Fibroblast of skin of right biceps (primary cell): ENCODE measurements around the gene PLEKHG3.
"Not testable (repeated sequence)": the region's sequence is repeated elsewhere in the genome, so short reads cannot be mapped to it uniquely, and the experiment has no call there.

Source experiments
- DNase-seq: peaks from one replicate; pipeline ENCODE4 v3.0.0-alpha.2; 2013

Gene PLEKHG3

DNA sequence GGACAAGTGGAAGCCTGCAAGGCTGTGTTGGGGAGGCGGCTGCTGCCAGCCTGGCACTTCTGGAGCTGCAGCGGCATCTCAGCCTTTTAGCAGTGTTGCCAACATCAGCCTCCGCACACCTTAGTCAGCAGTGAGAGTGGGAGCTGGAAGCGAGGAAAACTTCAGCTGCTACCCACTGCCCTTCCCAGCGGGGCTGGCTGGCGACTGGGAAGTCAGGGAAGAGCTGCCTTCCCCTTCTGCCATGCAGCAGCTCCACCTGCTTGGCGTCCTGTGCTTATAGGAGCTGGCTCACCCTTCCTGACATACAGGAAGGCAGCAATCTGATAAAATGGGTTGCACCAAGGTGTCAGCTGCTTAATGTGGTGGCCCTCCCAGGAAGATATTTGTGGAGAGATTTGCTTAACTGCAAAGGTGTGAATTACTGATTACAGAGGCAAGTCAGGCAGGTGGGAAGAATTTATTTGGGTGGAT, 15.4 kb upstream of the PLEKHG3 start:
- no peak for DNase-seq

DNA sequence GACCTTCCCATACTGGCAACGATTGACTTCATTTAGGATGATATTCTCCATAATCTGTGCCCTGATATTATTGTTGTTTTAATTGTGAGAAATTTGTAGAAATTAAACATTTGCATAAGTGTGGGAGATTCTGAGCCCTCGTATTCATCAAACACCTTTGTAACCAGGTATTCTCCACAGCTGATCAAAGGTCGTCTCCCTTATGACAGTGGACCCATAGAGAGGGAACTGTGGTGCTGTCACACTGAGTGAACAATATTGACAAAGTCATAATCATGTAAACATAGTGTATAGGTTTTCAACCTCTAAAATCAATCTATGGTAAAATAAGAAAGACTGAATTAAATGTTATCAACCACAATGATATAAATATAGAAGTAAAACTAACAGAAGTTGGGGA, 14.9 kb upstream of the PLEKHG3 start:
- no peak for DNase-seq

DNA sequence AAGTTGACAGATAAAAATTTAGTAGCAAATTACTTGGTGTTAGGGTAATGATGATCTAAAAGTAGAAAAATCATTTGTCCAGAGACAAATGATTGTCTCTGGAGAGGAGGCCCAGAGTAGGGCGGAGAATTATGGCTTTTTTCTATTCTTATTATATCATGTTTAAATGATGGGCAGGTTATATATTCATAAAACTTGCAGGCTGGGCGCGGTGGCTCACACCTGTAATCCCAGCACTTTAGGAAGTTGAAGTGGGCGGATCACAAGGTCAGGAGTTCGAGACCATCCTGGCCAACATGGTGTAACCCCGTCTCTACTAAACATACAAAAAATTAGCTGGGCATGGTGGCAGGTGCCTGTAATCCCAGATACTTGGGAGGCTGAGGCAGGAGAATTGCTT, 13.6 kb upstream of the PLEKHG3 start:
- DNase-seq, result not testable (repeated sequence)

DNA sequence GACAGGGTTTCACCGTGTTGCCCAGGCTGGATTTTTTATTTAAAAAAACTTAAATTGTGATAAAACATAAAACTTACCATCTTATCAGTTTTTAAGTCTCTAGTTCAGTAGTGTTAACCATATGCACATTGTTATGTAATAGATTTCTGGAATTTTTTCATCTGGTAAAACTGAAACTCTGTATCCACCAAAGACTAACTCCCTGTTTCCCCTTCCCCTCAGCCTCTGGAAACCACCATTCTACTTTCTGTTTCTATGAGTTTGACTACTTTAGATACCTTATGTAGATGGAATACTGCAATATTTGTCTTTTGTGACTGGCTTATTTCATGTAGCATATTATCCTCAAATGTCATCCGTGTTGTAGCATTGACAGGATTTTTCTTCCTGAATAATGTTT, 12.8 kb upstream of the PLEKHG3 start:
- DNase-seq, result no peak

DNA sequence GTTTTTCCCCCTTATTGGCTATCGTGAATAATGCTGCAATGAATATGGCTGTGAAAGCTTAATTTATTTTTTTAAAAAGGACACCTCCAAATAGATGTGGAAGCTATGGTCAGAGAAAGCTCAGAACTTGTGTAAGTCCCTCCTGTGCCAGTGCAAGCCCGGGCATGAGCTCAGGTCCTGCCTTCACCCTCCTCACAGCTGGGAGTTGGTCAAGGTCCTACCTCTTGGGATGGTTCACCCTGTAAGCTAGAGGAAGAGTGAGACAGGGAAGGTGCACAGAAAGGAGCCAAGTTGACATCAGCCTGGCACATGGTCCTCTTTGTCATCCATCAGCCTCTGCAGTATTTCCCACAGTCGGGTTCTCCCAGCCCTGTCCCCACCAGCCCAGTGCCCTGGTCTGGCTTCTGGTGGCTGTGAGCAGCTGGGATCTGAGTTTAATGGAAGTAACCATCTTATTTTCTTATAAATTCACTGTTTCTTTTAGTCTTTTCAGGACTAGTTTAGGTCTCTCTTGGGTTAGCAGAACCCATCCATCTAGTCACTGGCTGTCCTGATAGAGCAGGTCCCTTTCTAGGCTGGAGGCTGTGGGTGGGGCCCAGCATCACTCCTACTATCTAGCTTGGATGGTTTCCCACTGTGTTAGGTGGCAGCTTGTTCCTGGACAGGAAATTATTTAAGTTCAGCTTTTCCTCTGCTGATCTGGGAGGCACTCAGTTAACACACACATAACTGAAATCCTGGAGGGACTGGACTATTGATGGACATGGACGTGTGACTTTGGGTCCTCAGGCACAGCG, 11.8 kb upstream of the PLEKHG3 start:
- DNase-seq, result no peak

DNA sequence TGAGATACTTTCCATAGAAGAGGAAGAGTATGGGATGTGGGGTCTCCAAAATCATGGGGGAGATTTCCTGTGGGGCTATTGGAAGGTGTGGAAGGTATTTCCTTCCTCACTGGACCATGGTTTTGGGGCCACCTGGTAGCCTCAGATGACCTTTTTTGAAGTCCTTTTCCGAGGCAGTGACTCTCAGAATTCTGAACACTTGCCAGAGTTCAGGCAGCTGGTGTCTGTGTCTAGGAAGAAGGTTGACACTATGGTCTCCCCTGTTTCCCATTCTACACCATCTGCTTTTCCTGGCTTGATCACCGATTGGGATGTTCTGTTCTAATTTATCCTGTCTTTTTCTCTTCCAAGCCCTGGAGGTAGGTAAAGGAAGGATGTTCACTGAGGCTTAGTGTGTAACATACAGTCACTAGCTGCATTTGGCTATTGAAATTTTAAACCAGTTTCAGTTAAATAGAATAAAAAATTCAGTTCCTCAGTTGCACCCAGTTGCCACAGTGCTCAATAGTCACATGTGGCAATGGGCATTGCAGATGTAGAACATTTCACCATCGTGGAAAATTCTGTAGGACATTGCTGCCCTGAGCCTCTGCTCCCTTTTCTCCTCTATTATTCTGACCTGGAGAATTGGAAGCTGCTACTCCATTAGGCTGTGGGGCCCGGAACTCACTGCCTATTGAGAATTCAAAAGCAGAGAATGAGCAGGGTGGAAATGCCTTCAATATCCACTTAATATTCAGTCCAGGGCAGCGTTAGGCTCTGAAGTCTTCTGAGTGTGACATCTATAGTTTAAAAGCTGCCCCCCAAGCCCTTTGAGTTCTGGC, 11.0 kb upstream of the PLEKHG3 start:
- no peak for DNase-seq

DNA sequence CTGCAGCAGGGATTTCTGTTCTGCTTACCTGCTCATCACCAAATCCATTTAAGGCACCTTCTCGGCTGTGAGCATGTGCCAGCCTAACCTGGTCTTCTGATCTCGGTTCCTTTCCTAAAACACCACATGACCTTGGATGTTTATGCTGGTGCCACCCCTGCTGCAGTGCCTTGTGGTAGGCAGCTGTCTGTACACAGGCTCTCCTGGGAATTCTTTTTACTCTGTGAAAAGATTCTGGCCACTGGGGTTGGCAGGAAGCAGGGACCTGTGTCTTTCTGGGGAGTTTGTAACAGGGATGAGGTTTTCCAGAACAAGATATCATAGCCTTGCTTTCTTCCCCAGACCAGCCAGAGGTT, 10.4 kb upstream of the PLEKHG3 start:
- DNase-seq, result no peak

DNA sequence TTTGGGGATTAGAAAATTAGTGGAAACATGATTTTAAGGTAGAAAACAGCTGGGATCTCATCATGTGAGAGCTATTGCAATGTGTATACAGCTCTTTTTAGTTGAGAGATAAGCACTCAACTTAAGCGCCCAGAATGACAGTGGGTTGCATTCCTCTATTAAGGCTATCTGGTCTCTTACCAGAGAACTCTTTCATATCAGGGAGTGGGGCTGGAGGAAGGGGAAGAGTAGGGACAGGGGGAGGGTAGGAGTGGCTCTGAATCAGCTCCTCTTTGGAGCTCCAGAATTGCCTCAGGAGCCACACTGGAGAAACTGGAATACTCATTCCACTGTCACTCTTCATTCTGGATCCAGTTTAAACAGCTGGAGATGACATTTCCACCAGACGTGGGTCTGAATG, 9.2 kb upstream of the PLEKHG3 start:
- DNase-seq, result no peak

DNA sequence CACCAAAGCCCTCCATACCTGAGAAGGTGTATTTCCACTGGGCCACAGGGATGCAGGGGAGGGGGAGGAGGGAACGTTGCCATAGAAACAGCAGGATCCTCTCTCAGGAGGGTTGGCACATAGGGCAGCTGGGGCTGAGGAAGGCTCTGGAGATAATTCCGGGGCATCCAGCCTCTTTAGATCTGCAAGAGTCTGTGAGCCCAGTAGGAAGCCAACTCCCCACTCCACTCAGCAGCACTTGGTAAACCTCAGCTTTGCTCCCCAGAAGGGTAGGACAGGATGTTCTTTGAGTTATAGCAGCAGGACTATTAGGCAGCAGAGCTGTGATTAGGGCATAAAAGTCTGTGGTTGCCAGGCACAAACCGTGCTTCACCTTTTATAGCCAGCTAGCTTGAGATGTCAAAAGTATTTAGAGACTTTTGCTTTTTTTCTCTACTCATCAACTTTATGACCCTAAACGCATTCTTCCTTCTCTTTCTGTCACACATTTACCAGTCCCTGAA, 7.8 kb upstream of the PLEKHG3 start:
- no peak for DNase-seq

DNA sequence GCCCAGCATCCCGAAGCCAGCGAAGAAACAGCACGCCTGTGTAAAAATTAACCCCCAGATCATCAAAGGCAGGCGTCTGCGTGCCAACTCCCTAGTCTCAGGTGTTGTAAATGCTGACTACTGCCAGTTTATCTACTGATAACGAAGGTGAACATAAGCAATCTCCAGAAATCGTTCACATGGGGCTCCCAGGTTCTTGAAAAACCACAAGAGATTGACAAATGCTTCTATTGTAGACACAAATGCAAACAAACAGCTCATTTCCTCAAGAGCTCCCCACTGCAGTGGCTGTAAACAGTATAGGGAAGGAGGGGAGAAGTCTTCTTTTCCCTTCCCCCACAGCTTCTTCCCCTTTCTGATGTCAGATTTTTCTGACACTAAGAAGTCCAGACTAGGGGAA, 5.3 kb upstream of the PLEKHG3 start:
- no peak for DNase-seq

DNA sequence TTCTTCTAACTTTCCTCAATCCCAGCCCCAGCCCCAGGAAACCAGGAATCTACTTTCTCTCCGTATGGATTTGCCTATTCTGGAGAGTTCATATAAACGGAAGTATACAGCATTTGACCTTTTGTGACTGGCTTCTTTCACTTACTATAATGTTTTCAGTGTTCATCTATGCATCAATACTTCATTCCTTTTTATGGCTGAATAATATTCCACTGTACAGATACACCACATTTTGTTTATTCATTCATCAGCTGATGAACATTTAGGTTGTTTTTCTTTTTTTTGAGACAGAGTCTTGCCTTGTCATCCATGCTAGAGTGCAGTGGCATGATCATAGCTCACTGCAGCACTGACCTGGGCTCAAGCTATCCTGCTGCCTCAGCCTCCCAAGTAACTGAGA, 3.9 kb upstream of the PLEKHG3 start:
- no peak for DNase-seq

DNA sequence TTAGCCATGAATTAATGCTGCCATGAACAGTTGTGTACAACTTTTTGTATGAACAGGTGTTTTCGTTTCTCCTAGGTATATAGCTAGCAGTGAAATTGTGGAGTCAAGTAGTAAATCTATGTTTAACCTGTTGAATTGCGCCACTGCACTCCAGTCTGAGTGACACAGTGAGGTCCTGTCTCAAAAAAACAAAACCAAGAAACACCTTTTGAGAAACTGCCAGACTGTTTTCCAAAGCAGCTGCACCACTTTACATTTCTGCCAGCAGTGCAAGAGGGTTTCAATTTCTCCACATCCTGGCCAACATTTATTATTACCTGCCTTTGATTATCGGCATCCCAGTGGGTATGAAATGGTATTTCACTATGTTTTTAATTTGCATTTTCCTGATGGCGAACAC, 3.3 kb upstream of the PLEKHG3 start:
- DNase-seq, result no peak

DNA sequence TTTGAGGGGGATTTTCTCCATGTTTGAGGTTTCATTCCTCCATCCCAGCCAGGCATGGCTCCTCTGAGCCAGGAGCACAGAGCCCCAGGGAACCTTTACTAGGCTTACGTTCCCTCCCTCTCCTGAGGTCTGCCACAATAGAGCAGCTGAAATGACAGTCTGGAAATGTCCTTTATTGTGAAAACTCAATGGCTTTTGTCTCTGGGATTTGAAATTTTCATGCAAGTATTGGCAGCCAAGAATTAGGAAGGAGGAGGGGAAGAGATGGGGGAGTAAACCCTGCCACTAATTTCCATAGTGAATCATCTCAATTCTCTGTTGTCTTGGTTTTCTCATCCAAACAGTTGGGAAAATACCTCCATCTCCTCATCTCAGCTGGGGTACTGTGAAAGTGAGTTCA, 2.6 kb upstream of the PLEKHG3 start:
- no peak for DNase-seq

DNA sequence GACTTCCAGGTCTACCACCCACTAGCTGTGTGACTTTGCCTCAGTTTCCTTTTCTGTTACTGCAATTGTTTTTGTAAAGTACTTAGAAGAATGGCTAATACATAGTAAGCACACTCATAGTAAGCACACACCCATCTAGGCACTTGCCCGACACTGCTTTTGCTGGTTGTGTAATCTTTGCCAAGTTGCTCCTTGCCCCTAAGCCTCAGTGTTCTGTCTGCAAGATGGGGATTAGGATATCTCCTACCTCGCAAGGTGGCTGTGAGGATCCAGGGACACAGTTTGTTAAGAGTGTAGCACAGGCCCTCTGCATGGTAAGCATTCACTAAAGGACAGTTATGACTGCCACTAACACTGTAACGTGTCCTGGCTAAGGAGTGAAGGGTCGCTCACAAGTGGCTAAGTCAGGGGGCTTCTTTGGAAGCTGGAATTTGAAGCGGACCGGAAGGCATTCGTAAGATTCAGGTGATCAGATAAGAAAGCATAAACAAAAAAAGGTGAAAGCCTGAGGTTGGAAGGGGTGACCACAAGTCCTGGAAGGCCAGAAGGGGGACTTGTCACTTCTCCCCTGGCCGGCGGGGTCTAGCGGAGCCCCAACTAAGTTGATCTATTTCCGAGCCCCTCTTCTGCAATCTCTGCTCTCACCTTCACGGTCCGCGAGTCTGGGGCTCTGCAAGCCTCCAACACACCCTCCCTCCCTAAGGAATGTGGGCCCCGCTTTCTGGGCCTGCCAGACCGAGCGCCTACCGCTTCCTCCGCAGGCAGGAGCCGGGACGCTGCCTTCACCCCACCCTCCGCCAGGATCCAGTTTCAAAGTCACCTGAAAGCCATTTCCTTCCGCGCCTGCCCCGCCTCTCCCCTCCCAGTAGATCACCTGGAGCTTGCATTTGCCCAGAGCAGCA, 1.5 kb upstream of the PLEKHG3 start:
- DNase-seq, result no peak

DNA sequence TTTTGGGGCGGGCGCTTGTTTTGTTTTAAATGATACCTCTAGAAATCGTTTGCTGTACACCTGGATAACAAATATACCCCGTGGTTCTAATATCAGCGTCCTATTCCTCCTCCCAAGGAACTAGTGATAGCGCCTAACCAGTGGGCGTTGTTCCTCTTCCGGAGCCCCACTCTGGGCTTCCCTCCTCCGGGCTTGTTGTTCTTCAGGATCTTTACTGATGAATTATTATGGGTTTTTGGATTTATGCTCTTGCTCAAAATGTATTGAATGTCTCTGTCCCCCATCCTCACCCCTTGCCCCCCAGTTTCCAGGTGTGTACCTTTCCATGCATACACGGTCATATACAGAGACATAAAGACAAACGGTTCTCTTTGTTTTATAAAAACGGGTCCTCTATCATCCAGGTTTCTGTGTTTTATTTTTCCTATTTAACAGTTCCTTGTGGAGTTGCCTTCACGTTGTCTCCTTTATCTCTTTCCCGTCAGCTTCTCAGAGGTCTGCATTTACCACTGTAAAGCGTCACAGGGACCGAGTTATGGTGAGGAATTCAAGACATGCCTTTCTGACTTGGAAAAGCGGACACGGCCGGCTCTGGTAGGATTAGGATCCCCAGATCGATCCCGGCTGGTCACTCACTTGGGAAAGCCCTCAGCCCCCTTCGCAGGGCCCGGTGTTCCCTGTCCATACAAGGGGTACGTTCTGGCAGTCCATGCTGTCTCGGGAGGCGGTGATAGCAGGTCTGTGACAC, 655 bp upstream of the PLEKHG3 start:
- peak; percentile 37 for DNase-seq

DNA sequence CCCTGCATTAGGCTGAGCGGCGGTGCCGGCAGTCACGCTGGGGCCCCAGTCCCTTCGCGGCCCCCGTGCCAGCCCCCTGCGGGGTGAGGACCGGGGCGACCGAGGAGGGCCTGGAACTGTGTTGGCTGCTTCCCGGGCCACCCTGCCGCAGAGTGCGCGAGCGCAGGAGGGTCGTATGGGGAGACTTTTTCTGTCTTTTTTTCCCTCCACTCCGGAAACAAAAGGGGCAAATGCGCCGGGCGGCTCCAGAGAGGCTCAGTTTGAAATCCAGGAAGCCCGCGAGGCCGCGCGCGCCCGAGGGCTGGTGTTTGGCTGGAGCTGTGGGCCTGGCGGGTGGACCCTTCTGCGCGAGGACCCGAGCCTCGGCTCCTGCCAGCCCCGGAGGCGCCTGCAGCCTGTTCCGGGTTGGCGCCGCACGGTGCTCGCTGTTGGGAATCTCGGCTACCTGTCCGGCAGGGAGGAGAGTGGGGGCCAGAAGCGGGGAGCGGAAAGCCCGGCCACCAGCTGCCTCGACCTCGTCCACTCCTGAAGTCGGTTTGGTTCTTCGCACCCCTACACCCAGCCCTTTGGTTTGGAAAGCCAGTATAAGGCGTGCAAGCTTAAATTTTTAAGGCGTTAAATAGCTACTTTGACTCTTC, 638 bp downstream of the PLEKHG3 start:
- DNase-seq, result no peak

DNA sequence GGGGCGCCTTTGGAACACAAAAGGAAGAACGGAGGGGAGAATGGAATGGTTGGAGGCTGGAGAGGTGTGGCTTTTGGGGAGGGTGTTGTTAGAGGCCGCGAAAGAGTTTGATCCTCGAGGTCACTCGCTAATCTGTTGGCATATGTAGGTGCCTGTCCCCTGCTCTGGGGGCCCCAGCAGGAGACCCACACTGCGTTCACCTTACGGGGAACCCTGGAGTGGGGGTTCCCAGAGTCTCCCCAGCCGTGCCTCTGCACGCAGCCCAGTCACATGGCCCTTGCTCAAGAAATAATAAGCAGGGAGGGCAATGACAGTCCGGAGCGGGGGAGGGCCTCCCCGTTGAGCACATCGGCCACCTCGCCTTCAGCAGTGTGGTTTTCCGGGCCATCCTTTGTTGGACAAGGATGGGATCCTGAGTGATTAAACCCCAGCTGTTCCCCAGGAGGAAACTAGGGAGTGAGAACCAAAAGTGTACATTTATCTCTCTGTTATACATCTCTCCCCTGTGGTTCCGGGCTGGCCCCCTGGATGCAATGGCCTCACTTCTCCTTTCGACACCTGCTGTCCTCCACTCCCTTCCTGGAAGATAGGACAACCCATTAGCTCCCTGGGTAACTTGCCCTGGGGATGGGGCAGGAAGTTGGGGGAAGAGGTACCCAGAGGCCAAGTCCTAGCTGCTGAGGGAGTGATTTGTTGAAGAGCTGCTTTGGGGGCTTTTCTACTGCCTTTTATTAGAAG, 1.3 kb downstream of the PLEKHG3 start:
- DNase-seq, result no peak

DNA sequence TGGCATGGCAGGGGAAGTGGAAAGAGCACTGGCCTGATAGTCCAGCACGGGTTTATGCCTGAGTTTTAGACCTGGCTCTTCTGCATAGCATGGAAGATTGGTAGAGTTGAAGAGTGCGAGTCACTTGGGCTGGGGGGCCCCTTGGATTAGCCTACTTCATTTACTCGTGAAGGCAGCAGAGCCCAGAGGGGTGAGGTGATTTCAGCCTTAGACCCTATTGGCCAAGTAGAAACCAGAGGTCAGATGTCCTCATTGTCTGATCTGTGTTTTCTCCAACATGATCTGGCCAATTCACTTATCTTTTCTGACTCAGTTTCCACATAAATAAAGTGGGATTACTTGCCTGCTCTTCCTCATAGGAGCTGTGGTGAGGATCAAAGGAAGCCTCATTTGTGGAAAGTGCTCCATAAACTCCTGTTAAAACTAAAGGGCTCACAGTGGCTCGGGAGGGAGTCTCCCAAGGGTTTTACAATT, 1.9 kb downstream of the PLEKHG3 start:
- DNase-seq, result no peak

DNA sequence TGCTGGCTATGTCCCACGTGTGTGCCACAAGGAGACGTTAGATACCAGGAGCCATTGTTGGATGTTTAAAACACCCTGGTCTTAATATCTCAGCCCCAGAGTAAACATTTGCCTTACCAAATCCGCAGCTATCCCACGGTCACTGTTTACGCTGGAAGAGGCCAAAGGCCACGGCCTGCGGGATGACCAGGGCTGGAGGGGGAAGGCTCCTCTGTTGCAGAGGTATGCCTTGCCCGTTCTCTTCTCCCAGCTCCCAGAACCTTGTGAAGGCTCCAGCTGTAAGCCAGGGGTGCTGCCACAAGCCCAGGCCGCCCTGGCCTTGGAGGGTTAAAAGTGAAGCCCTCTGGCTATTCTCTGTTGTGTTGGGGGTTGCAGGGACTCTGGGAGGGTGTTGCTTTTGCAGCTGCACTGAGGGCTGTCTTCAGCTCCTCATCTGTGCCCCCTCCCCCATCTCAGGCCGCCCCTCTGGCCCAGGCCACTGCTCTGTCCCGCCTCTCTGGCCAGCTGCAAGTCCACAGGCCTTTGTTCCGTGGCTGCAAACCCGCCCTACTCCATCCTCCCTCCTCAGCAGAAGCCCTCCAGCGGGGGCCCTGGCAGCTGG, 2.5 kb downstream of the PLEKHG3 start:
- no peak for DNase-seq

DNA sequence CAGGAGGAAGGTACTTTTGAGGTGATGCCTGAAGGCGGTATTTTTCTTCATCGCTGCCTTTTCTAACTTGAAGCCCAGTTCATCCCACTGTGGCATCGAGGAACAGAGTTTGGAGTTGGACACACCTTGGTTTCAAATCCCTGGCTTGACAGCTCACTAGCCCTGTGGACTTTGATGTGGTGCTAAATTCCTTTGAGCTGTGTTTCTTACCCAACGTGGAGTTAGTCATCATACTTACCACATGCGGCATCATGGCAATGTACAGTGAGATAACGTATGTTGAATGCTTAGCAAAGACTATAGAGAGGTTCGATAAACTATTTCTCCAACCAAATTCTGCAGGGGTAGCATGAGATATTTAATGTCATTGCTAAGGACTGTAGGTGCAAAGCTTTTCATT, 3.4 kb downstream of the PLEKHG3 start:
- DNase-seq, result peak; percentile 89
